Stimulated activated CD4-positive, alpha-beta T cell treated with anti-CD3 and anti-CD28 coated beads, Interleukin-15, amount 100 ng/mL, for 1 hour (primary cell): ENCODE measurements around the gene PIEZO2.

ENCODE experiments used
- DNase-seq, 2 donors: peaks; one replicate each; pipeline ENCODE4 v3.0.0-alpha.2; 2020; ENCODE audit warnings: low read depth in 1 of 2, low spot score in 1 of 2

The PIEZO2 gene

DNA sequence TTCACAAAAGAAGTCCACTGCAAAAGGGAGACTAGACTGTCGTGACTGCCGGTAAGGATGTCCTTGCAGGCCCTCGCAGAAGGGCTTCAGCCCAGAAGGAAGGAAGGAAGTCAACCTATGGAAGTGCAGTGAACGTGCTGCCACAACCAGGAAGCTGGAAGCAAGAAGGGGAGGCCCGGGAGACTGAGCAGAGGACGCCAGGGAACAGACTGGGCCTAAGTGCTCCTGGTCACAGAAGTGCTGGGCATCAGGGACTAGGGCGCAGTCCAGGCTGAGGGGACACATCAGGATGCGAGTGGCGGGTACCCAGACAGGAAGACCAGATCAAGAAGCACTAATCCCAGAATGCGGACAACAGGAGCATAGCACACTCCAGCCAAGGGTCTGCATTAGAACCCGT is 78.8 kb downstream of the PIEZO2 start:
- no peak for DNase-seq

DNA sequence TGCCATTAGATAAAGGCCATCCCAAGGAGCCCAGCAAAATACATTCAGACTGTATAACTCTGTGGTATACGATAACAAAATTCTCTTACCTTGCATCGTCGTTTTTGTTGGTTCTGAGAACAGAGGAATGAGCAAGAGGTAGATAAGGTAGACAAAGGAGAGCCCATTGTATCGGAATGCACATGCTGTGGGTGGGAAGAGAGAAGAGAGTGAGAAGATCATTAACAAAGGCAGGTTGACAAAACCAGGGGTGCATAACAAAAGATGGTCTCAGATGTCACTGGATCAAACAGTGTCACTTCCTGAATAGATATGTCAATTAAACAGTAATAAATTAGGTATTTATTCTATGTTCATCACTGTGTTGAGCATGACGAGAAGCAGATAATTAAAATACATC is 83.3 kb downstream of the PIEZO2 start:
- no peak for DNase-seq

DNA sequence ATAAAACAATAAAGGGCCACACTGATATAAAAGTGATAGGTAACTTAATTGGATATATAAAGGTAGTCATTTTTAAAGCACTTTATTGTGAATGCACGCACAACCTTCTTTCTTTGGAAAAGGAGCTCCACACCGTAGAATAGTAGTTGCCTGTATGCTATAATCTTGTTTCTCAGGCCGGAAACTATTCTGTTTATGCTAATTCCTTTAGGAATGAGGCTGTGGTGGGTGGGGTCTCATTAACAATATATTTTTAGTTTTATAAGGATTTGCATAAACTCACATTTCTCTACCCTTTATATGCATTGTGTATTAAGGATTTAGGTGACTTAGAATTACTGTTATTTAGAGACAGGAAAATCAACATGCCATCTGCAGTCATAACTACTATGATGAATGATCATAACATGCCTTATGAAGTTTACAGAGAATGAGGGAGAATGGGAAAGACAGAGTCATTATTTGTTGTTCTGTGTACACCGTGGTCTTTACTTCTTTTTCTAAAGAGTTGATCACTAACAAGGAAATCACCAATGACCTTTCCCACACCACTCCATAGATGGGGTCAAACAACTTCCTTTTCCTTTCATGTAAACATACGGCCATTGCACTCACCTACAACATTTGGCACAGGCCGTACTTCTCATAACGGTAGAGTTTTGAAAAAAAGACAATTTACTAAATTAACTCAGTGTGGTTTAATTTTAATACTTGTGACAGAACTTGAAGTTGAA is 84.5 kb downstream of the PIEZO2 start:
- DNase-seq = no peak

DNA sequence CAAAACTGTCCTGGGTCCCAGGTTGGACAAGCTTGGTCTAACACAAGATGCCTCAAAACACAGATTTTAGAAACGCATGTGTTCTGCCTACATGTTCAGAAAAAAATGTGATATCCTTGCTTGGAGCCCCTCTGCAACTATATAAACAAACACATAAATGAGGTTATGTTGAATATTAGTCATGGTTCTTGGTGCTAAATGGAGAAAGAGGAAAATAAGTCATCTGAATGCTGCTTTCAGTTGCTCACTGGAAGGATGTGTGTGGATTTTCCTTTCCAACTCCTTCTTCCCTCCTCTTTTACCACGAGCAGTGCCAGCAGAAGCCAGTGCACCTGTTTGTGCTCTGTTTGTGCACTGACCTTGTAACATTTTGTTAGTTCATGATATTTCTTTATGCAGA is 85.3 kb downstream of the PIEZO2 start:
- no peak for DNase-seq

DNA sequence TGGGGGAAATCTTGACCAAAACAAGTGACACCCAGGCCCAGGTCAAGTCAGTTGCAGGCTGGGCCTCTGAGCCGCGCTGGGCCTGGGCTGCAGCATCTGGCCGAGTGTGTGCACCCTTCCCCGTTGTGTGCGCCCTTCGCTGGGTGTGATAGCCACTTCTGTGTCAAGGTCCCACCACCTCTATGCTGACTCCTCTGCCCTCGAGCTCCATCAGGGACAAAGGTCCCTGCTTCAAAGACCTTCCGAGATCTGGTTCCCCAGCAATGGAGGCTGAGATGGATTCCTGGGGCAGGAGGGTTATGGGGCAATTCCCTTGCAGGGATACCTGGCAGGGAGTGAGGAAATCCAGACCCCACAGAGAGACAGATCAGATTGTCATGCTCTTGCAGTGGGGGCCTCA is 93.6 kb downstream of the PIEZO2 start:
- no peak for DNase-seq

DNA sequence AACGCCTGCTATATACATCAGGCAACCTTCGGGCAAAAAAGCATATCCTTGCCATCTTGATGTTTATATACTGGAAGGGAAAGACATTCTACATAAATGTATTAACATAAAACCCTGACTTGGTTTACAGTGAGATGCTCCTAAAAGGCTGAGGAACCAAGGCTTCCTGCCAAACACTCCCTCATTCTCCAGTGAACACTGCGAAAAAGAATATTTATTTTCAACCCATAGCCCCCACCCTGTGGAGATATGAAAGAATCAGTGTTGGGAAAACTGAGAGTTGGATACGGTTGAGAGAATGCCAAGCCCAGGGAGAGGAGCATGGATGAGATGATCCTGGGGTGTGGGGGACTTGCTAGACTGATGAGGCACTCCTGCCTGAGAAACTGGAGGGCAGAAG is 94.9 kb downstream of the PIEZO2 start:
- no peak for DNase-seq

DNA sequence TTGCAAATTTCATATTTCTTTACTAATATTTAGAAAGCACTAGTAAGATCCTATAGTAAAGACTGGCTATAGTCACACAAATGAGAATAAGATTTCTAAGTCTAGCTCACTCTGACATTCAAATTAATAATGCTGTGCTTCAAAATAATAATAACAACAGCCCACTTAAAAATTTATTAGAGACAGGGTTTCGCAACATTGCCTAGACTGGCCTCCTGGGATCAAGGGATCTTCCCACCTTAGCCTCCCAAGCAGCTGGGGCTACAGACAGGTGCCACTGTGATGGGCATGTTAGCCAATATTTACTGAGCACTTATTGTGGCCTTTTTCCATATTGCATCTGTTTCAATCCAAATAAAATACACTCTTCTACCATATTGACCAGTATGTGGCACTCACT is 96.1 kb downstream of the PIEZO2 start:
- no peak for DNase-seq

DNA sequence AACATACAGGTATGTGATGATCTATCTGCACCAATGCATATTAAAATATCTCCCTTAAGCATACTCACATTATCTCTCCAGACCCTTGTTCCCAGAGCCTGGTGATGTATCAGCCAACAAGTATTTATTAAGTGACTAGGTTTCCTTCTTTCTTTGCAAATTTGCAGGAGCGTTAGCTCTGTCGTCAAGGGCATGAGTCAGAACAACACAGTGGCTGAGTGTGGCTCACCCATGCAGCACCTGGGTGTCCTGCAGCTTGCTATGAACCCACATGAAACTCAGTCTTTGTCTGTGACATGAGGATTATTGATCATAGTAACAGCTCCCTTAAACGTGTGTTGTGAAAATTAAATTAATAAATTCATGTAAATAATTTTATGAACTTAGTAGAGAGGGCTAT is 96.6 kb downstream of the PIEZO2 start:
- DNase-seq = no peak

DNA sequence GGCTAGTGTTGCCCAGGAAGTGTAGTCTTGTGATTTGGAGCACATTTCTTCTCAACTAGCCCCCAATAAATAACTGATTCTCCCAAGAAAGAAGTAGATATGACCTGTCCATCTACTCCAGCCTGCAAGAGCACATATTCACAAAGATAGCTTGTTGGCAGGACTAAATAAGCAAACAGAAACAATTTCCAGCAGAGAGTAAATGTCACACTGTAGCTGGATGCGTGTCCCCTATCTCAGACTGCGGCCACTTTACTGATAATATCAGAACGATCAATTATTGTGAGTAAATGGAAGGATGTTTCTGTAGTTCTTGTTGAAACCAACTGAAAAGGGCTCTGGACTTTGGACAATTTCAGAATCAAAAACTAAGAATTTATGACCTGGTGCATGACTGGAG is 97.9 kb downstream of the PIEZO2 start:
- no peak for DNase-seq

DNA sequence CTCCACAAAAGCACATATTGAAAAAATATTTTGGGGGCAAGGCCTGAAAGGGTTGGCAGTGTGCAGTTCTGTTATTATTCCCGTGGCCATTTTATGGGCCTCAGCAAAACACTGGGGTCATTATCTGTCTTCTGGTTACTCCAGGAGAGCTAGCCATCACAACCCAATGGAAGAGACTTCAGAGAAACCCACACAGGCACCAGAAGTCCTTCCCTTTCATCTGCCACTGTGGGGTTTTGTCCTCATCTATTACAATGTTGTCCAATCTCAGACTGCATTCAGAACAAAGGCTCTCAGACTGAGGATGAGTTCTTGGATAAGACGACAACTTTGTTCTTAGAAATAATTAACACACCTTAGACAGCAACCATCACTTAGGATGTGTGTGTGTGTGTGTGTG is 98.4 kb downstream of the PIEZO2 start:
- no peak for DNase-seq

DNA sequence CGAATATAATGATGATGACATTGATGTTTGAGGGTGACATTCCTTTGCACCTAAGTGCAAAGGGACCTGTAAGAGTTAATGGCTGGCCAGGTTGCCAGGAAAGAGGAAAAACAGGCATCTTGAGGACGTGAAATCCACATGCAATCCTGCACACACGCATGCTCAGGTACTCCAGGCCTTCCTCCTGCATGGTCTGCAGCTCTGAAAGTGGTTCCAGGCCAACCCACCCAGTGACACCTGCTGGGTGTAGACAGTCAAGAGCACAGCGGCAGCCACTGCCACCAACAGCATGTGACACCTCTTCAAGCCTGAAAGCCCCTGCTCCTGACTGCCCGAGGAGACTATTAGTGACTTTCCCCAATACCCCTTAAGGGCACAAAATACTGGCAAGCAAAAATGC is 101.6 kb downstream of the PIEZO2 start:
- no peak for DNase-seq

DNA sequence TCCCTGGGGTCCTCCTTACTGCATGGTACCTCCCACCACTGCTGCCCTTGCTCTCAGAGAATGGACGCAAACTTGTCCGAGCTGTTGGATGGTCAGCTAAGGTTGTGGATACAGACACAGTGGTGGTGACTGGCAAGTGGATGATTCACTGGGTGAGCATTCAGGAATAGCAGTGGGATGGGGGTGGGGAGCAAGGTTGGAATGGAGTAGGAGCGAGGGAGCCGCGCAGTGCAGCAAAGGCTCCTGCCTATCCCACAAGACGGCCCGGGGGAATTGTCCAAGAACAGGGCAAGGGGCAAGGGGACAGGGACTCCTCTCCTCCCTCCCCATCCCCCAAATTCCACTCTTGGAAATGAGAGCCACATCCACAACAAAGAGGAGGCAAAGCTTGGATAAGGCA is 102.2 kb downstream of the PIEZO2 start:
- DNase-seq = no peak

DNA sequence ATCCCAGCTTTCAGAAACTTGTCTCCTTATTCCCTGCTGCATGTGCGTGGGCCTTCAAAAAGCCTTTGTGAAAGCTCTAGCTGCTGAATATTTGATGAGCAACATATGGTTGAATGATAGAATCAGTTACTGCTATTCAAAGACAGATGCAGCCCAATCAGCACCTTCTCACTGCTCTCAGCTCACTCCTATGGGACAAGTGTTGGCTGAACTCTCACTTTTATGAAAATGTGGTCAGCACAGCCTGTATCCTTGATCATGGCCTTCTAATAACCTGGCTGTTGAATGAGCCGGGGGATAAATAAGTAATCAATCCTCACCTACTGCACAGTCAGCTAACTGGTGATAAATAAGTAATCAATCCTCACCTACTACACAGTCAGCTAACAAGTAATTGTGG is 103.2 kb downstream of the PIEZO2 start:
- no peak for DNase-seq

DNA sequence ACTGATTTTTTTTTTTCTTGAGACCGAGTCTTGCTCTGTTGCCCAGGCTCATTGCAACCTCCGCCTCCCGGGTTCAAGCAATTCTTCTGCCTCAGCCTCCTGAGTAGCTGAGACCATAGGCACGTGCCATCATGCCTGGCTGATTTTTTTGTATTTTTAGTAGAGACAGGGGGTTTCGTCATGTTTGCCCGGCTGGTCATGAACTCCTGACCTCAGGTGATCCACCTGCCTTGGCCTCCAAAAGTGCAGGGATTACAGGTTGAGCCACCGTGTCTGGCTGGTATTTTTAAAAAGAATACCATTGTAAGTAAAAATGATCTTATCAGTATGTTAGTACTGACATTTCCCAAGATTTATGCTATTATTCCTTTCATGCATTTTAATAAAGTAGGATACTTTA is 105.7 kb downstream of the PIEZO2 start:
- no peak for DNase-seq

DNA sequence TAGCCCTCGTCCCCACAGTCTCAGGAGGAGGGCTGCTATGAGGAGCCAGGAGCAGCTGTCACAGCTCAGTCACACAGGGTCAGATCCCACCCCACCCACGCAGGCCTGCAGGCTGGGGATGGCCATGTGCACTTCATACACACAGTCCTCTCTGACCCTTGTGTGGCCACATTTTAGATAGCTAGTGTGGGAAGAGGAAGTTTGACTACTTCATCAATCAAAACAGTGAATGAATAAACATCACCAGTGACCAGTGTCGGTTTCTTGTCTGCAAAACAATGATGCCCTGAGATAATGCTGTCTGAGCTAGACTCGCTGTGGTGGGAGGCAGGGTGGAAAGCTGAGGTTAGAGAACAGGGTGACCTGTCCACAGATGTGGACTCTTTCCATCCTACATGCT is 107.1 kb downstream of the PIEZO2 start:
- DNase-seq = no peak

DNA sequence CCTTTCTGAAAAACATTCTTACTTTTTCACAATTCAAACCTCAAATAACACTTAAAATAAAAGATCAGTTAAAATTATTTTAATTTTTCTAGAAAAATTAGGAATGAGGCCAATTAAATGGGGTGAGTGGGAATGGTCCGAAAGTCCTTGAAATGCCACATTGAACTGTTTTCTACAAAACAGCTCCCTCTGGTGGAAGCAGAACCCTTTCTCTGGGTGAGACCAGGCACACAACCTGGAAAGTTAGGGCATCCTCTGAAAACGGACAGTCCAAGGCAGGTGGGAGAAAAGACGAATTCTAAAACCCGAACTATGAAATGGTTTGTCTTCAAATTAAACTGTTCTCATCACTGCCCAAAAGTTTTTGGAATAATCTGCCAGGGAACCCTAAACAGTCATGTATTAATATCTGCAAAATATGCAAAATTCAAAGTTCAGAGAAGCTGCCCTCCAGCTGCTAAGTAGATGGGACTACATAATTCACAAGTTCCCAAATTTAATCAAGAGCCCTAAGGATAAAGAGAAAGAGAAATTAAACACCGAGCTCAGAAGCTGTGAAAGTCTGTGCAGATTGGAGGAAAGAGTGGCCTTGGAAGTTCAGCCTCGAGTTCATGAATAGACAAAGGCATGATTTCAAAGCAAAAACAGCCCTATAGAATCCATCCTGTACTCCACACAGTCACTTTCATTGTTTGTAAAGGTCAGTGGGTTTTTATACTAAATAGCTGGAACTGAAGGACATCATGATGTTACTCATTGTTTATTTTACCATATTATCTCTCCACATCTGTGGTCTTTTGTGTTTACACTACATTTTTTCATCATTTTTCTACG is 108.3 kb downstream of the PIEZO2 start:
- no peak for DNase-seq

DNA sequence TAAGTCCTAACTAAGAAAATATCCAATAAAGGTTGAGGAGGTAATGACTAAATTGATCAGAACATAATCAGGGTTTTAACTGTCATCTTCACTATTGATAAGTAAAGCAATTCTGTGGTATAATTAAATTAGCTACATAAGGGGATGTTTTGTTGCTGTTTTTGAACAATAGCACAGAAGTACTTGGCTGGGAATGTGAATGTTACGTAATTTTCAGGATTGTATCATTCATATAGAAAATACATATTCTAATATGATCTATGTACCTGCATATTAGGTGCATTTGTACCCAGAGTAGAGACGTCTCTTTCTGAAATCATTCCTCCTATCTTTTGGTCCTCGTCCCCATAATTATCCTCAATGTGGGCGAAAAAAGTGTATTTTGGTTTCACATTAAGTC is 109.0 kb downstream of the PIEZO2 start:
- no peak for DNase-seq

DNA sequence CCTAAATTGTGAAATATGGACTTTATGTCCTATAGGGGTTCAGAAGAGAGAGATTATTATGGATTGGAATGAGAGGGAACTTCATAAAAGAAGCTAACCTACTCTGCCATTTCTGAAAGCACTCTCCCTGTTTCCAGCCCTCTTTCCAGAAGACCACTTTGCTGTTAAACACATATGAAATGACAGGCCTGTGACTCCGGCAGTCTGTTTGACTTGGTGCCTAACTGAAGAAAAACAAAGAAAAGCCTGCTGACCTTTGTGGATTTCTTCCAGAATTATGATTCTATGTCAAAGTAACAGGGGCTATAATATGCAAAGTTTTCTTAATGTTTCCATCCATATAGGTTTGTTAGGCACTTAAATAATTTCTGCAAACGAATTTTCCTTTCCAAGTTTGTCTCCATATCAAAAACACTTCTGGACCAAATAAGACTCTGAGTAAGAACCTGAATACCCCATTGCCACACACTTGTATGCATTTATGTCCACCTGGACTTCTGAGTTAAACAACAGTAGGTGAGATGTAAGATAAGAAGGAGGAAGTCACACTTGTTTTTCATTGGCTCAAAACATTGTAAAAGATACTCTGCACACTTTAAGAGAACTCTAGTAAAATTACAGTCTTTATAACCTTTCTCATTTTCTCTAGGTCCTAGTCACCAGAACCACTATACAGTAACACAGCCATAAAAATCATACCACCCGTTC is 111.7 kb downstream of the PIEZO2 start:
- no peak for DNase-seq

DNA sequence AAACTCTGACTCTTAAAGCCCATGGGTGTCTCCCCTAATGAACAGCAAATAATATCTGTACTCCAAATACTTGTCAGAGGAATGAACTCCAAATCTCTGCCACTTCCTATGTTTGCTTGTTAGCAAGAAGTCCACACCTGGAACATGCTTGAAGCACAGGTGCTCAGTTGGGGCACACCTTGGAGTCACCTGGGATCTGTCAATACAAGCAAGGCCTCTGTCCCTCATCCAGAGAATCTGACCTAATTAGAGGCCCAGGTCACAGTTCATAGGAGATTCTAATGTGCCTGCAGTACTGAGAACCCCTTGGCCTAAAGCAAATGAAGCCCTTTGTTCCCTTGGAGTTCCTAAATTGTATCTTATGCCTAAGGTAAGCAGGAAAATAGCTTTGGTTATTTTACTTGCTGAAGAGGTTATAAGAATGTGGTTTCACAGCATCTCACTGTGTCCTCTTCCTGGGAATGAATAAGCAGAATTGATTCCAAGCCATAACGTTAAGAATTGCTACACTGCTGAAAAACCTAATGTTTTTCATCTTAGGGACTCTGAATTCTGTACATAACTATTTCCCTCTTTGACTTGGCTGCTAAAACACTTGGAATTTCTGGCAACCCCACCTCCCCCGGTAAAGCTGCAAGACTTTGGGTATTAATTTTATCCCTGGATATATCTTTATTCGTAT is 113.4 kb downstream of the PIEZO2 start:
- DNase-seq = no peak

DNA sequence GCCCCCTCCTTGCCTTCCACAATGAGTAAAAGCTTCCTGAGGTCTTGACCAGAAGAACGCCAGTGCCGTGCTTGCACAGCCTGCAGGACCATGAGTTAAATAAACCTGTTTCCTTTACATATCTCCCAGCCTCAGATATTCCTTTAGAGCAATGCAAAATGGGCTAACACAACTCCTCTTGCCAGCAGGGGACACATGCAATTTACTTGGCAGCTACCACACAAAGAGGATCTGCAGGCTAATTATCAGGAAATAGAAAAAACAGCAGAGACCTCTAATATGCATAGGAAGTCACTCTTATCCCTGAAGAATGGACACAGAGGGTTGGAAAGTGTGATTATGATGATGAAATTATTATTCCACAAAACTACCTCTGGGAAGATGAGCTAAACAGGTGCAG is 114.0 kb downstream of the PIEZO2 start:
- no peak for DNase-seq

DNA sequence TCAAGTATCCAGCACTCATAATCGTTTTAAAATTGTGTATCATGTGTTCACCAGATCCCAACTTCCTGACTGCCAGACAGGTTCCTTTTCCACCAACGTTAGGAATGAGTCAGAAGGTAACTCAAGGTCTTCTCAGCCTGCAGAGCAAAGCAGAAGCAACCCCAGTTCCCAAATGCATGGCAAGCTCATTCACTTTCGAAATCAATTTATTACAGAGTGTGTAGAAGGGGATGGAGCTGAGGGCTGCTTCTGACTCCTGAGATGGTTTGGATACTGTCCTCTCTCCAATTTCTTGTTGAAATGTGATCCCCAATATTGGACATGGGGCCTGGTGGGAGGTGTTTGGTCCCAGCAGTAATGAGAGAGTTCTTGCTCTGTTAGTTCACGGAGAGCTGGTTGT is 114.5 kb downstream of the PIEZO2 start:
- no peak for DNase-seq

DNA sequence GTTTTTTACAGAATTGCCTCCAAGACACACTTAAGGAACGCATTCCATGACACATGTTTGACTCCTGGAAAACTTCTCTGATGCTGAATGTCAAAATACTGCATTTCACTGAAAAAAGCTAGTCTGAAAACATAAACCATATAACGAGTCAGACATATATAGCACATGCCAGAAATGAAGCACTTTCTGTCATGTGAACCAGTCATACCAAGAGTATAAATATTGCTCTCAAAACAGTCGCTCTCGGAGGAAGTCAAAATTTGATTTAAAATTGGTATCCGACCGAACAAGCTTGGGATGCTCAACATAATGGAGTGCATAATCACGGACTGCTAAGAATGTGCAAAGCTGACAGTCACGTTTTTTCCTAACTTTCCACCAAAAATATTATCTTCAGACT is 115.9 kb downstream of the PIEZO2 start:
- no peak for DNase-seq
